Measurements from ENCODE around the gene PPP6R2.

DNA sequence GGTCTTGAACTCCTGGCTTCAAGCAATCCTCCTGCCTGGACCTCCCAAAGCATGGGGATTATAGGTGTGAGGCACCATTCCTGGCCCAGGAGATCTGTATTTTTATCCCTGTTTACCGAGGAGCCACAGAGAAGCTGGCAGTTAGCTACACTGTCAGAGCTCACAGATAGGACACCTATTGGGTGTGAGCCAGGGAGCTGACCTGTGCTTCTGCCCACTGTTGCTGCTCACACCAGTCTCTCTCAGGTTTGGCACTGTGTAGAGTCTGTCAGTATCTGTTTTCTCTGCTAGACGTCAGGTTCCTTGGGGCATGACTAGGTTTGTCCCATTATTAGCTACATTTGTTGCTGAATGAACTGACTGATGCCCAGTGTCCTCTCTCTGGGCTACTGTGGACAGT lies 17.5 kb downstream of the PPP6R2 start:
- TF ChIP-seq, protein P1, sequence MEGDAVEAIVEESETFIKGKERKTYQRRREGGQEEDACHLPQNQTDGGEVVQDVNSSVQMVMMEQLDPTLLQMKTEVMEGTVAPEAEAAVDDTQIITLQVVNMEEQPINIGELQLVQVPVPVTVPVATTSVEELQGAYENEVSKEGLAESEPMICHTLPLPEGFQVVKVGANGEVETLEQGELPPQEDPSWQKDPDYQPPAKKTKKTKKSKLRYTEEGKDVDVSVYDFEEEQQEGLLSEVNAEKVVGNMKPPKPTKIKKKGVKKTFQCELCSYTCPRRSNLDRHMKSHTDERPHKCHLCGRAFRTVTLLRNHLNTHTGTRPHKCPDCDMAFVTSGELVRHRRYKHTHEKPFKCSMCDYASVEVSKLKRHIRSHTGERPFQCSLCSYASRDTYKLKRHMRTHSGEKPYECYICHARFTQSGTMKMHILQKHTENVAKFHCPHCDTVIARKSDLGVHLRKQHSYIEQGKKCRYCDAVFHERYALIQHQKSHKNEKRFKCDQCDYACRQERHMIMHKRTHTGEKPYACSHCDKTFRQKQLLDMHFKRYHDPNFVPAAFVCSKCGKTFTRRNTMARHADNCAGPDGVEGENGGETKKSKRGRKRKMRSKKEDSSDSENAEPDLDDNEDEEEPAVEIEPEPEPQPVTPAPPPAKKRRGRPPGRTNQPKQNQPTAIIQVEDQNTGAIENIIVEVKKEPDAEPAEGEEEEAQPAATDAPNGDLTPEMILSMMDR (IDR thresholded peaks at IDR 0.05 in 8 of 11, conservative IDR thresholded peaks at IDR 0.05 in 3 of 11) = no peak
- TF ChIP-seq POLR2A (IDR thresholded peaks at IDR 0.05) = no peak

Measured in spleen (tissue), 7 donors.